ENCODE results near the gene PPTC7.
A peak's percentile ranks its signal among the peaks of the same experiment; 100 is the strongest.

The PPTC7 gene

GRCh38 chr12:110583137-110584059 is at the start of gene PPTC7 (continued):
- TF ChIP-seq, protein P1, sequence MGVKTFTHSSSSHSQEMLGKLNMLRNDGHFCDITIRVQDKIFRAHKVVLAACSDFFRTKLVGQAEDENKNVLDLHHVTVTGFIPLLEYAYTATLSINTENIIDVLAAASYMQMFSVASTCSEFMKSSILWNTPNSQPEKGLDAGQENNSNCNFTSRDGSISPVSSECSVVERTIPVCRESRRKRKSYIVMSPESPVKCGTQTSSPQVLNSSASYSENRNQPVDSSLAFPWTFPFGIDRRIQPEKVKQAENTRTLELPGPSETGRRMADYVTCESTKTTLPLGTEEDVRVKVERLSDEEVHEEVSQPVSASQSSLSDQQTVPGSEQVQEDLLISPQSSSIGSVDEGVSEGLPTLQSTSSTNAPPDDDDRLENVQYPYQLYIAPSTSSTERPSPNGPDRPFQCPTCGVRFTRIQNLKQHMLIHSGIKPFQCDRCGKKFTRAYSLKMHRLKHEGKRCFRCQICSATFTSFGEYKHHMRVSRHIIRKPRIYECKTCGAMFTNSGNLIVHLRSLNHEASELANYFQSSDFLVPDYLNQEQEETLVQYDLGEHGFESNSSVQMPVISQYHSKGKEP (tag by site-specific recombination; IDR thresholded peaks at IDR 0.05), result no peak
- TF ChIP-seq, protein P2, sequence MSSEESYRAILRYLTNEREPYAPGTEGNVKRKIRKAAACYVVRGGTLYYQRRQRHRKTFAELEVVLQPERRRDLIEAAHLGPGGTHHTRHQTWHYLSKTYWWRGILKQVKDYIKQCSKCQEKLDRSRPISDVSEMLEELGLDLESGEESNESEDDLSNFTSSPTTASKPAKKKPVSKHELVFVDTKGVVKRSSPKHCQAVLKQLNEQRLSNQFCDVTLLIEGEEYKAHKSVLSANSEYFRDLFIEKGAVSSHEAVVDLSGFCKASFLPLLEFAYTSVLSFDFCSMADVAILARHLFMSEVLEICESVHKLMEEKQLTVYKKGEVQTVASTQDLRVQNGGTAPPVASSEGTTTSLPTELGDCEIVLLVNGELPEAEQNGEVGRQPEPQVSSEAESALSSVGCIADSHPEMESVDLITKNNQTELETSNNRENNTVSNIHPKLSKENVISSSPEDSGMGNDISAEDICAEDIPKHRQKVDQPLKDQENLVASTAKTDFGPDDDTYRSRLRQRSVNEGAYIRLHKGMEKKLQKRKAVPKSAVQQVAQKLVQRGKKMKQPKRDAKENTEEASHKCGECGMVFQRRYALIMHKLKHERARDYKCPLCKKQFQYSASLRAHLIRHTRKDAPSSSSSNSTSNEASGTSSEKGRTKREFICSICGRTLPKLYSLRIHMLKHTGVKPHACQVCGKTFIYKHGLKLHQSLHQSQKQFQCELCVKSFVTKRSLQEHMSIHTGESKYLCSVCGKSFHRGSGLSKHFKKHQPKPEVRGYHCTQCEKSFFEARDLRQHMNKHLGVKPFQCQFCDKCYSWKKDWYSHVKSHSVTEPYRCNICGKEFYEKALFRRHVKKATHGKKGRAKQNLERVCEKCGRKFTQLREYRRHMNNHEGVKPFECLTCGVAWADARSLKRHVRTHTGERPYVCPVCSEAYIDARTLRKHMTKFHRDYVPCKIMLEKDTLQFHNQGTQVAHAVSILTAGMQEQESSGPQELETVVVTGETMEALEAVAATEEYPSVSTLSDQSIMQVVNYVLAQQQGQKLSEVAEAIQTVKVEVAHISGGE (tag by site-specific recombination; conservative IDR thresholded peaks at IDR 0.05; ENCODE audit: low read depth), result peak; percentile 35; the same call in 1 of the 2 replicates
- TF ChIP-seq ZNF610 (tag by site-specific recombination; IDR thresholded peaks at IDR 0.05; ENCODE audit: borderline replicate concordance), result no peak
- TF ChIP-seq ZNF433 (tag by site-specific recombination; IDR thresholded peaks at IDR 0.05; ENCODE audit: low read depth), result no peak
- no peak for TF ChIP-seq KLF7 (tag by site-specific recombination; IDR thresholded peaks at IDR 0.05; ENCODE audit: borderline replicate concordance)
- peak; percentile 62; the same call in 1 of the 2 replicates for TF ChIP-seq KLF9 (tag by site-specific recombination; IDR thresholded peaks at IDR 0.05; ENCODE audit: low read depth)
- TF ChIP-seq ZNF214 (tag by site-specific recombination; IDR thresholded peaks at IDR 0.05; ENCODE audit: borderline replicate concordance), result no peak
- TF ChIP-seq ZNF623 (tag by site-specific recombination; IDR thresholded peaks at IDR 0.05), result no peak
- no peak for TF ChIP-seq ZNF660 (tag by site-specific recombination; IDR thresholded peaks at IDR 0.05)
- TF ChIP-seq ZNF555 (tag by site-specific recombination; conservative IDR thresholded peaks at IDR 0.05), result no peak
- TF ChIP-seq ZNF202 (tag by site-specific recombination; IDR thresholded peaks at IDR 0.05; ENCODE audit: borderline replicate concordance), result no peak
- no peak for TF ChIP-seq ZNF292 (tag by site-specific recombination; IDR thresholded peaks at IDR 0.05; ENCODE audit: borderline replicate concordance, low read depth)
- TF ChIP-seq, protein P3, sequence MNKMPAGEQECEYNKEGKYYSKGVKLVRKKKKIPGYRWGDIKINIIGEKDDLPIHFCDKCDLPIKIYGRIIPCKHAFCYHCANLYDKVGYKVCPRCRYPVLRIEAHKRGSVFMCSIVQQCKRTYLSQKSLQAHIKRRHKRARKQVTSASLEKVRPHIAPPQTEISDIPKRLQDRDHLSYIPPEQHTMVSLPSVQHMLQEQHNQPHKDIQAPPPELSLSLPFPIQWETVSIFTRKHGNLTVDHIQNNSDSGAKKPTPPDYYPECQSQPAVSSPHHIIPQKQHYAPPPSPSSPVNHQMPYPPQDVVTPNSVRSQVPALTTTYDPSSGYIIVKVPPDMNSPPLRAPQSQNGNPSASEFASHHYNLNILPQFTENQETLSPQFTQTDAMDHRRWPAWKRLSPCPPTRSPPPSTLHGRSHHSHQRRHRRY (tag by site-specific recombination; IDR thresholded peaks at IDR 0.05), result no peak
- peak; percentile 91 for TF ChIP-seq KLF8 (tag by site-specific recombination; IDR thresholded peaks at IDR 0.05)
- TF ChIP-seq SETDB1 (IDR thresholded peaks at IDR 0.05; ENCODE audit: insufficient read length, low read length), result no peak
- TF ChIP-seq ZNF138 (tag by site-specific recombination; IDR thresholded peaks at IDR 0.05; ENCODE audit: borderline replicate concordance), result no peak
- no peak for TF ChIP-seq KLF17 (tag by site-specific recombination; IDR thresholded peaks at IDR 0.05)
- no peak for TF ChIP-seq GFI1B (tag by site-specific recombination; IDR thresholded peaks at IDR 0.05)
- peak; percentile 65; the same call in 1 of the 2 replicates for TF ChIP-seq ZNF449 (tag by site-specific recombination; IDR thresholded peaks at IDR 0.05)
- no peak for TF ChIP-seq ZNF768 (tag by site-specific recombination; IDR thresholded peaks at IDR 0.05)
- TF ChIP-seq ZNF501 (tag by site-specific recombination; IDR thresholded peaks at IDR 0.05), result no peak
- TF ChIP-seq ZNF302 (tag by site-specific recombination; IDR thresholded peaks at IDR 0.05; ENCODE audit: low read depth), result no peak
- TF ChIP-seq ZNF704 (tag by site-specific recombination; IDR thresholded peaks at IDR 0.05), result no peak
- TF ChIP-seq ZNF132 (tag by site-specific recombination; IDR thresholded peaks at IDR 0.05; ENCODE audit: borderline replicate concordance), result no peak
- TF ChIP-seq SP3 (tag by site-specific recombination; IDR thresholded peaks at IDR 0.05), result peak; percentile 85
- no peak for TF ChIP-seq ZNF112 (tag by site-specific recombination; IDR thresholded peaks at IDR 0.05)
- TF ChIP-seq PRDM6 (tag by site-specific recombination; IDR thresholded peaks at IDR 0.05), result no peak
